ENCODE measurements around the gene PKNOX2.

Gene PKNOX2

GRCh38 chr11:125166764-125167291, 2.3 kb downstream of the PKNOX2 start:
- no peak for ATAC-seq (ENCODE audit: insufficient read depth, low read depth)
- Histone ChIP-seq H4K20me1 (ENCODE audit: insufficient read depth, low read length) (no peaks in the 10 kb centered on the region), H3K36me3 (ENCODE audit: insufficient read depth, low read length) (no peaks in the 10 kb centered on the region), H3K4me1 (ENCODE audit: insufficient read depth, low read length) (no peaks in the 10 kb centered on the region), H2AFZ (ENCODE audit: low read depth, low read length) (no peak overlapping the region), H3K9me3 (ENCODE audit: insufficient read depth, low read length, severe bottlenecking) (no peaks in the 10 kb centered on the region), H3K4me2 (ENCODE audit: insufficient read depth, low read length) (no peak overlapping the region), H3K79me2 (ENCODE audit: insufficient read depth, low read length) (no peaks in the 10 kb centered on the region), H3K4me3 (ENCODE audit: low read depth in 1 of 2, low read length in 2 of 2) (no peak overlapping the region), H3K27me3 (ENCODE audit: insufficient read depth, low read length, poor library complexity) (no peaks in the 10 kb centered on the region), H3K9ac (ENCODE audit: low read depth, low read length) (no peak overlapping the region), H3K27ac (ENCODE audit: low read length) (no peak overlapping the region)
- TF ChIP-seq EZH2 (IDR thresholded peaks at IDR 0.05; ENCODE audit: borderline replicate concordance, low read depth, low read length, severe bottlenecking) = no peak
- TF ChIP-seq CTCF (IDR thresholded peaks at IDR 0.05; ENCODE audit: borderline replicate concordance, extremely low read depth, low read length, poor library complexity, severe bottlenecking) = no peak
- no peak for DNase-seq

GRCh38 chr11:125167292-125167953, 2.9 kb downstream of the PKNOX2 start:
- no peak overlapping the region for H2AFZ ChIP-seq (ENCODE audit: low read depth, low read length)
- H3K4me1 ChIP-seq (ENCODE audit: insufficient read depth, low read length) = no peaks in the 10 kb centered on the region
- H3K4me3 ChIP-seq (ENCODE audit: low read depth in 1 of 2, low read length in 2 of 2) = no peak overlapping the region
- TF ChIP-seq CTCF (IDR thresholded peaks at IDR 0.05; ENCODE audit: borderline replicate concordance, extremely low read depth, low read length, poor library complexity, severe bottlenecking) (no peak), EZH2 (IDR thresholded peaks at IDR 0.05; ENCODE audit: borderline replicate concordance, low read depth, low read length, severe bottlenecking) (no peak)
- no peak overlapping the region for H3K27ac ChIP-seq (ENCODE audit: low read length)
- no peak overlapping the region for H3K9ac ChIP-seq (ENCODE audit: low read depth, low read length)
- H4K20me1 ChIP-seq (ENCODE audit: insufficient read depth, low read length) = no peaks in the 10 kb centered on the region
- H3K27me3 ChIP-seq (ENCODE audit: insufficient read depth, low read length, poor library complexity) = no peaks in the 10 kb centered on the region
- H3K79me2 ChIP-seq (ENCODE audit: insufficient read depth, low read length) = no peaks in the 10 kb centered on the region
- DNase-seq (no peak), ATAC-seq (ENCODE audit: insufficient read depth, low read depth) (no peak)
- H3K36me3 ChIP-seq (ENCODE audit: insufficient read depth, low read length) = no peaks in the 10 kb centered on the region
- H3K9me3 ChIP-seq (ENCODE audit: insufficient read depth, low read length, severe bottlenecking) = no peaks in the 10 kb centered on the region
- no peak overlapping the region for H3K4me2 ChIP-seq (ENCODE audit: insufficient read depth, low read length)

- Histone ChIP-seq H3K27me3 (ENCODE audit: insufficient read depth, low read length, poor library complexity) (no peaks in the 10 kb centered on the region), H3K79me2 (ENCODE audit: insufficient read depth, low read length) (no peaks in the 10 kb centered on the region), H3K9me3 (ENCODE audit: insufficient read depth, low read length, severe bottlenecking) (no peaks in the 10 kb centered on the region), H2AFZ (ENCODE audit: low read depth, low read length) (no peak overlapping the region), H3K4me3 (ENCODE audit: low read depth in 1 of 2, low read length in 2 of 2) (no peak overlapping the region), H3K9ac (ENCODE audit: low read depth, low read length) (no peak overlapping the region), H3K36me3 (ENCODE audit: insufficient read depth, low read length) (no peaks in the 10 kb centered on the region), H3K4me1 (ENCODE audit: insufficient read depth, low read length) (no peaks in the 10 kb centered on the region), H4K20me1 (ENCODE audit: insufficient read depth, low read length) (no peaks in the 10 kb centered on the region), H3K27ac (ENCODE audit: low read length) (no peak overlapping the region), H3K4me2 (ENCODE audit: insufficient read depth, low read length) (no peak overlapping the region)
- TF ChIP-seq EZH2 (IDR thresholded peaks at IDR 0.05; ENCODE audit: borderline replicate concordance, low read depth, low read length, severe bottlenecking) (no peak), CTCF (IDR thresholded peaks at IDR 0.05; ENCODE audit: borderline replicate concordance, extremely low read depth, low read length, poor library complexity, severe bottlenecking) (no peak)
- DNase-seq = no peak
- ATAC-seq (ENCODE audit: insufficient read depth, low read depth) = no peak
These were observed 3.6 kb downstream of the PKNOX2 start for GRCh38 chr11:125167954-125168835.
